Measurements from ENCODE around the gene OR8A1.

The OR8A1 gene

GRCh38 chr11:124569697-124570096 lies at the start of gene OR8A1:
Gene OR8A1, plus strand, starts transcription at chr11:124569997. Its CDS starts 123 bp downstream, at chr11:124570120.
- no peak for DNase-seq

- no peak for DNase-seq
Measured at GRCh38 chr11:124520550-124520854, 49.3 kb upstream of the OR8A1 start.

GRCh38 chr11:124533626-124534025 lies 36.2 kb upstream of the OR8A1 start:
- no peak for DNase-seq

- no peak for DNase-seq
Measured at GRCh38 chr11:124534051-124534450, 35.7 kb upstream of the OR8A1 start.

GRCh38 chr11:124535552-124536232 lies 34.1 kb upstream of the OR8A1 start:
- no peak for DNase-seq

GRCh38 chr11:124536520-124536919 lies 33.3 kb upstream of the OR8A1 start:
- no peak for DNase-seq

- DNase-seq, result no peak
Measured at GRCh38 chr11:124538019-124538418, 31.8 kb upstream of the OR8A1 start.

- no peak for DNase-seq
Measured at GRCh38 chr11:124541204-124541603, 28.6 kb upstream of the OR8A1 start.

- no peak for DNase-seq
Measured at GRCh38 chr11:124543145-124543544, 26.7 kb upstream of the OR8A1 start.

- DNase-seq, result no peak
Measured at GRCh38 chr11:124543554-124543953, 26.2 kb upstream of the OR8A1 start, which contains the start of gene OR8B12. Gene OR8B12, minus strand, starts transcription at chr11:124543654. Its CDS starts 0 bp downstream, at chr11:124543654.

GRCh38 chr11:124551189-124551588 lies 18.6 kb upstream of the OR8A1 start:
- no peak for DNase-seq

- no peak for DNase-seq
Measured at GRCh38 chr11:124551987-124552386, 17.8 kb upstream of the OR8A1 start.

GRCh38 chr11:124556828-124557227 lies 13.0 kb upstream of the OR8A1 start:
- no peak for DNase-seq

GRCh38 chr11:124570160-124570559 lies 363 bp downstream of the OR8A1 start:
- DNase-seq, result no peak

- no peak for DNase-seq
Measured at GRCh38 chr11:124577716-124578427, 8.1 kb downstream of the OR8A1 start.

- DNase-seq, result no peak
Measured at GRCh38 chr11:124578761-124579160, 9.0 kb downstream of the OR8A1 start.

- DNase-seq, result no peak
Measured at GRCh38 chr11:124581817-124582216, 12.0 kb downstream of the OR8A1 start.

- no peak for DNase-seq
Measured at GRCh38 chr11:124582565-124582964, 12.8 kb downstream of the OR8A1 start.

GRCh38 chr11:124583781-124584180 lies 14.0 kb downstream of the OR8A1 start:
- no peak for DNase-seq

GRCh38 chr11:124584681-124585372 lies 15.0 kb downstream of the OR8A1 start:
- no peak for DNase-seq

- DNase-seq, result peak; percentile 16
Measured at GRCh38 chr11:124586238-124586860, 16.6 kb downstream of the OR8A1 start.

- no peak for DNase-seq
Measured at GRCh38 chr11:124591430-124591829, 21.6 kb downstream of the OR8A1 start.

- no peak for DNase-seq
Measured at GRCh38 chr11:124592627-124593026, 22.8 kb downstream of the OR8A1 start.

GRCh38 chr11:124595302-124595701 lies 25.5 kb downstream of the OR8A1 start:
- DNase-seq, result no peak

Data from activated CD4-positive, alpha-beta T cell treated with anti-CD3 and anti-CD28 coated beads for 1 hour (primary cell).